ENCODE measurements around the gene POLD3. TPM values are rescaled to one million over a fixed set of nuclear protein-coding genes. Genes with fewer than 3 reads are reported as not detected.

The POLD3 gene
- total and polyA plus RNA-seq, 10 of the 15 experiments (the other 5 are each of a cell fraction or from before 2014, with no cell fraction given), result 23.8 to 63.7 (median 38.7) TPM

- no peak overlapping the region for H3K4me2 ChIP-seq (ENCODE audit: control insufficient read depth, insufficient read depth)
- H3K4me1 ChIP-seq (ENCODE audit: control insufficient read depth, insufficient read depth, low read length), result no peaks in the 10 kb centered on the region
- SMC1A ChIA-PET (ENCODE audit: uncharacterized antibody, unreplicated experiment), result no interaction called here
- POLR2A ChIA-PET, result no interaction called here
- H3K9ac ChIP-seq (ENCODE audit: control insufficient read depth, insufficient read depth, low read length), result no peak overlapping the region
- no peak overlapping the region for H3K4me3 ChIP-seq
- H3K27me3 ChIP-seq (replicated peaks in 1 of 2; ENCODE audit: control insufficient read depth in 2 of 2, insufficient read depth in 2 of 2, low read length in 1 of 2), result no peaks in the 10 kb centered on the region
- in situ Hi-C loops (cut with MboI) (no loop called here), intact Hi-C loops (cut with micrococcal nuclease; ENCODE audit: unreplicated experiment) (no loop called here)
- no peak overlapping the region for H3K27ac ChIP-seq (ENCODE audit: control insufficient read depth, insufficient read depth)
- H2AFZ ChIP-seq (ENCODE audit: control insufficient read depth, low read depth, low read length), result no peak overlapping the region
- BruUV-seq (replicated peaks), result no TSS peak
- ATAC-seq, result no peak
- 32% methylated on average over 3 of the region's 3 CpGs for WGBS (ENCODE audit: insufficient coverage, insufficient replicate concordance, low lambda C conversion rate, missing lambda C conversion rate)
- TF ChIP-seq HSF1 (IDR thresholded peaks at IDR 0.05; ENCODE audit: low read depth, low read length) (no peak), IRF4 (IDR thresholded peaks at IDR 0.05; ENCODE audit: low read depth, low read length) (no peak), FOXM1 (IDR thresholded peaks at IDR 0.05; ENCODE audit: low read depth, low read length) (no peak), ATF7 (IDR thresholded peaks at IDR 0.05; ENCODE audit: low read depth) (no peak), CBX5 (IDR thresholded peaks at IDR 0.05; ENCODE audit: low read depth) (no peak), ZZZ3 (IDR thresholded peaks at IDR 0.05; ENCODE audit: control insufficient read depth, insufficient read length, low read depth) (no peak), MYB (IDR thresholded peaks at IDR 0.05; ENCODE audit: borderline replicate concordance, low read depth, low read length) (no peak), ETV6 (conservative IDR thresholded peaks at IDR 0.05 in 1 of 2, IDR thresholded peaks at IDR 0.05 in 1 of 2; ENCODE audit: borderline replicate concordance in 1 of 2, low read depth in 1 of 2) (no peak), NBN (IDR thresholded peaks at IDR 0.05) (no peak), POLR2AphosphoS5 (IDR thresholded peaks at IDR 0.05; ENCODE audit: low read length) (no peak), PAX8 (IDR thresholded peaks at IDR 0.05) (no peak), STAT3 (IDR thresholded peaks at IDR 0.05; ENCODE audit: low read depth, low read length) (no peak), POU2F2 (IDR thresholded peaks at IDR 0.05; ENCODE audit: borderline replicate concordance, low read depth, low read length) (no peak), CEBPZ (IDR thresholded peaks at IDR 0.05; ENCODE audit: low read depth, low read length) (no peak), RUNX3 (IDR thresholded peaks at IDR 0.05; ENCODE audit: low read length) (no peak), ZNF274 (IDR thresholded peaks at IDR 0.05; ENCODE audit: insufficient read depth, insufficient read length) (no peak)
- FAIRE-seq, result no peak
- DNase-seq (ENCODE audit: low read depth, low spot score), result no peak
- no peaks in the 10 kb centered on the region for H4K20me1 ChIP-seq (ENCODE audit: control insufficient read depth, insufficient read depth)
- H3K79me2 ChIP-seq (ENCODE audit: control insufficient read depth, insufficient read depth, low read length), result no peaks in the 10 kb centered on the region
- H3K9me3 ChIP-seq (replicated peaks; ENCODE audit: control insufficient read depth, insufficient read depth, low read length), result no peaks in the 10 kb centered on the region
- H3K36me3 ChIP-seq (ENCODE audit: control insufficient read depth in 2 of 2, insufficient read depth in 2 of 2, low read length in 1 of 2), result no peaks in the 10 kb centered on the region
- CTCF ChIA-PET, result interaction anchor here (1.2 kb wide), 1 partner anchor 9 kb away, joined by 3 read pairs; no protein-coding TSS in a partner anchor
- RAD21 ChIA-PET (ENCODE audit: unreplicated experiment), result no interaction called here
These were observed 34.9 kb upstream of the POLD3 start for GRCh38 chr11:74557526-74557925.
